H9 (cell line): ENCODE measurements around the gene CHCHD6. TPM values are rescaled to one million over a fixed set of nuclear protein-coding genes. Genes with fewer than 3 reads are reported as not detected.

Experiments
- DNase-seq: peaks from one replicate; pipeline ENCODE4 v3.0.0-alpha.2; 2017
- H2AFZ ChIP-seq: one replicate; pipeline ENCODE4 v1.6.1; 2013; ENCODE audit warnings: mild to moderate bottlenecking, low read length, control low read depth, moderate library complexity
- H2AK5ac ChIP-seq: 2 replicates; pipeline ENCODE4 v1.6.1; 2013; ENCODE audit warnings: low read length, control low read depth, mixed read lengths; ENCODE audit not compliant: insufficient read length
- H2BK120ac ChIP-seq: one replicate; pipeline ENCODE4 v1.6.1; 2013; ENCODE audit warnings: low read depth, mild to moderate bottlenecking, low read length, control low read depth, inconsistent platforms; ENCODE audit not compliant: poor library complexity, severe bottlenecking
- H2BK12ac ChIP-seq: 2 replicates; pipeline ENCODE4 v1.6.1; 2013; ENCODE audit warnings: low read length, control low read depth, mixed read lengths, low read depth; ENCODE audit not compliant: insufficient read length
- H2BK15ac ChIP-seq: 2 replicates; pipeline ENCODE4 v1.6.1; 2013; ENCODE audit warnings: low read depth, low read length, control low read depth
- H2BK20ac ChIP-seq: one replicate; pipeline ENCODE4 v1.6.1; 2013; ENCODE audit warnings: low read depth, mild to moderate bottlenecking, low read length, control low read depth, inconsistent platforms; ENCODE audit not compliant: poor library complexity, severe bottlenecking
- H2BK5ac ChIP-seq: 2 replicates; pipeline ENCODE4 v1.6.1; 2013; ENCODE audit warnings: low read length, control low read depth, mixed read lengths; ENCODE audit not compliant: insufficient read length
- H3K14ac ChIP-seq: 2 replicates; pipeline ENCODE4 v1.6.1; 2013; ENCODE audit warnings: low read length, control low read depth; ENCODE audit not compliant: insufficient read depth
- H3K18ac ChIP-seq: 2 replicates; pipeline ENCODE4 v1.6.1; 2013; ENCODE audit warnings: low read depth, mild to moderate bottlenecking, mixed read lengths, low read length, control low read depth; ENCODE audit not compliant: insufficient read length
- H3K23ac ChIP-seq: 2 replicates; pipeline ENCODE4 v1.6.1; 2013; ENCODE audit warnings: low read length, control low read depth, mixed read lengths, low read depth; ENCODE audit not compliant: insufficient read length
- H3K23me2 ChIP-seq: 2 replicates; pipeline ENCODE4 v1.6.1; 2013; ENCODE audit warnings: low read depth, mild to moderate bottlenecking, mixed read lengths, low read length, control low read depth; ENCODE audit not compliant: insufficient read length, poor library complexity, severe bottlenecking
- H3K27ac ChIP-seq: 2 replicates; pipeline ENCODE4 v1.5.1; 2013; ENCODE audit warnings: low read length, control low read depth, mixed read lengths, low read depth; ENCODE audit not compliant: insufficient read length
- H3K27me3 ChIP-seq: 2 replicates; pipeline ENCODE4 v1.6.1; 2013; ENCODE audit warnings: low read length, control low read depth, inconsistent platforms; ENCODE audit not compliant: insufficient read depth
- H3K4ac ChIP-seq: 2 replicates; pipeline ENCODE4 v1.6.1; 2013; ENCODE audit warnings: low read depth, mild to moderate bottlenecking, control low read depth, inconsistent platforms, low read length, moderate library complexity
- H3K4me1 ChIP-seq: 2 replicates; pipeline ENCODE4 v1.6.1; 2013; ENCODE audit warnings: low read length, control low read depth, inconsistent platforms; ENCODE audit not compliant: insufficient read depth
- H3K4me2 ChIP-seq: 2 replicates; pipeline ENCODE4 v1.6.1; 2013; ENCODE audit warnings: low read length, control low read depth, mixed read lengths; ENCODE audit not compliant: insufficient read length, insufficient read depth
- H3K56ac ChIP-seq: 2 replicates; pipeline ENCODE4 v1.6.1; 2013; ENCODE audit warnings: low read depth, mild to moderate bottlenecking, mixed read lengths, low read length, control low read depth; ENCODE audit not compliant: insufficient read length
- H3K79me1 ChIP-seq: 2 replicates; pipeline ENCODE4 v1.6.1; 2013; ENCODE audit warnings: low read depth, mild to moderate bottlenecking, moderate library complexity, low read length, control low read depth, inconsistent platforms; ENCODE audit not compliant: insufficient read depth, poor library complexity, severe bottlenecking
- H3K79me2 ChIP-seq: 2 replicates; pipeline ENCODE4 v1.6.1; 2013; ENCODE audit warnings: low read length, control low read depth, inconsistent platforms; ENCODE audit not compliant: insufficient read depth
- H3K9ac ChIP-seq: 2 replicates; pipeline ENCODE4 v1.6.1; 2013; ENCODE audit warnings: low read length, control low read depth, mixed read lengths; ENCODE audit not compliant: insufficient read length; ENCODE audit errors: extremely low read depth
- H3K9me3 ChIP-seq: one replicate; pipeline ENCODE4 v1.6.1; 2013; ENCODE audit warnings: low read depth, low read length, inconsistent platforms; ENCODE audit not compliant: control insufficient read depth
- H3T11ph ChIP-seq: one replicate; pipeline ENCODE4 v1.6.1; 2013; ENCODE audit warnings: mild to moderate bottlenecking, low read length, control low read depth, inconsistent platforms
- H4K20me1 ChIP-seq: one replicate; pipeline ENCODE4 v1.6.1; 2013; ENCODE audit not compliant: control insufficient read depth, insufficient read length, insufficient read depth
- H4K5ac ChIP-seq: 2 replicates; pipeline ENCODE4 v1.6.1; 2013; ENCODE audit warnings: low read depth, mild to moderate bottlenecking, mixed read lengths, low read length, control low read depth; ENCODE audit not compliant: insufficient read length
- H4K8ac ChIP-seq: replicated peaks from 2 replicates; pipeline ENCODE4 v1.6.1; 2013; ENCODE audit warnings: low read length, control low read depth, mixed read lengths, low read depth; ENCODE audit not compliant: insufficient read length
- H4K91ac ChIP-seq: 2 replicates; pipeline ENCODE4 v1.6.1; 2013; ENCODE audit warnings: low read depth, mild to moderate bottlenecking, moderate library complexity, mixed read lengths, low read length, control low read depth; ENCODE audit not compliant: insufficient read length
- H3K27ac Mint-ChIP-seq, 3 experiments: 2 replicates in 2 of 3; 3 replicates in 1 of 3; pipeline ENCODE4 v1.8.0; 2020 to 2021; ENCODE audit warnings: mixed read lengths in 3 of 3, mild to moderate bottlenecking in 1 of 3, moderate library complexity in 1 of 3
- H3K27me3 Mint-ChIP-seq: 2 replicates; pipeline ENCODE4 v1.8.0; 2021; ENCODE audit warnings: low read depth, mild to moderate bottlenecking, moderate library complexity, mixed read lengths
- H3K36me3 Mint-ChIP-seq, 3 experiments: 2 replicates in 2 of 3; 3 replicates in 1 of 3; pipeline ENCODE4 v1.8.0; 2020 to 2021; ENCODE audit warnings: low read depth in 3 of 3, mixed read lengths in 3 of 3; ENCODE audit not compliant: insufficient read depth in 1 of 3
- H3K4me1 Mint-ChIP-seq, 2 experiments: 2 replicates each; pipeline ENCODE4 v1.8.0; 2020; ENCODE audit warnings: mixed read lengths in 2 of 2
- H3K4me3 Mint-ChIP-seq, 2 experiments: 2 replicates in 1 of 2; 3 replicates in 1 of 2; pipeline ENCODE4 v1.8.0; 2020 to 2021; ENCODE audit warnings: mild to moderate bottlenecking in 2 of 2, mixed read lengths in 2 of 2, moderate library complexity in 1 of 2
- H3K9me3 Mint-ChIP-seq, 2 experiments: 2 replicates in 1 of 2; 3 replicates in 1 of 2; pipeline ENCODE4 v1.8.0; 2020; ENCODE audit warnings: mild to moderate bottlenecking in 2 of 2, mixed read lengths in 2 of 2, moderate library complexity in 1 of 2
- CTCF ChIP-seq: fragments of 200-600 bp; sonication (generic); conservative IDR thresholded peaks from 3 replicates; pipeline ENCODE4 v1.8.0; 2021; ENCODE audit warnings: antibody characterized with exemption, mild to moderate bottlenecking
- WGBS: extraction: QIAGEN DNeasy Blood & Tissue Kit; methylation state at CpG from one replicate; pipeline ENCODE4 v1.1.7; 2013; ENCODE audit warnings: missing lambda C conversion rate, low lambda C conversion rate, mixed read lengths; ENCODE audit not compliant: insufficient read length; ENCODE audit errors: extremely low coverage; 5-methylcytosine and 5-hydroxymethylcytosine counted together
- total RNA-seq: library from RNA; stranded (reverse); gene quantifications from 2 replicates; pipeline ENCODE4 v1.2.1, GENCODE V29; 2021

Gene CHCHD6
- total RNA-seq, 1 experiment from 2014 or later = 34.2 TPM

DNA sequence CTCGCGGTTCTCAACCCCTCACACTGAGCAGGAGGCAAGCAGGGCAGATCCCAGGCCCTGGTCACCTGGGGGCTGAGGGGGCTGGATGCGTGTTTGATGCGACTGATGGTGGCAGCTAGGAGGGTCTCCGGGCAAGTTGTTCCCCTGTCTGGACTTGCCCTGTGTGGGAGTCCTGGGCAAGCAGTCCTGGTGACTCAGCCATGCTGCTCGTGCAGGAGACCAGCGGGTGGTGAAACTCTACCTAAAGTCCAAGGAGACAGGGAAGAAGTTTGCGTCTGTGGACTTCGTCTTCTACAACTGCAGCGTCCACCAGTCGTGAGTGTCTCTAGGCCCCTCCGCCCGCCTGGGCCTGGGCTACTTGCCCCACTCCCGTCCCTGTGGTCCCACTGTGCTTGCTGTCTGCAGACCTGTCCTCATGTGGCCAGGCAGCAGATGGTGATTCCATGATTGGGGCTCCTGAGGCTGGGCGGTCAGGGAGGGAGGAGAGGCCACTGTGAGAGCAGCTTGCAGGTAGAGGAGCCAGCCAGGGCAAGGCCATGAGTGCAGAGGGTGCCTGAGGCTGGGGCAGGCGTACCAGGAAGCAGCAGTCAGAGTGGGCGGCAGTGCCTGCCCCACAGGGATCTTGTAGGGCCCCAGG lies 301.9 kb downstream of the CHCHD6 start:
- Histone ChIP-seq H4K5ac (no peak overlapping the region), H2AK5ac (no peak overlapping the region), H3K56ac (no peak overlapping the region), H3K27ac (no peak overlapping the region), H3K79me2 (no peaks in the 10 kb centered on the region; the same call in 1 of the 2 replicates), H3K18ac (no peak overlapping the region), H3K23ac (no peak overlapping the region), H3K79me1 (no peaks in the 10 kb centered on the region), H3K9ac (no peak overlapping the region), H2BK5ac (no peak overlapping the region), H2AFZ (no peak overlapping the region), H2BK15ac (no peak overlapping the region), H3K4me2 (no peak overlapping the region), H3K14ac (no peak overlapping the region; the same call in 1 of the 2 replicates), H4K20me1 (peaks cover 2% of the 10 kb centered on the region), H3K27me3 (no peaks in the 10 kb centered on the region), H3K9me3 (no peaks in the 10 kb centered on the region), H2BK12ac (no peak overlapping the region), H4K8ac (no peak overlapping the region), H3K4ac (no peak overlapping the region), H4K91ac (no peak overlapping the region), H3K23me2 (no peaks in the 10 kb centered on the region), H3T11ph (no peak overlapping the region), H2BK120ac (no peak overlapping the region), H2BK20ac (no peak overlapping the region), H3K4me1 (peaks cover 2% of the 10 kb centered on the region; the same call in 1 of the 2 replicates)
- H3K36me3 Mint-ChIP-seq = peaks cover 2 to 23% (median 15%) of the 10 kb centered on the region in 3 experiments; a peak in 6 of 7 replicates
- no peak overlapping the region for H3K4me3 Mint-ChIP-seq
- no peak for DNase-seq
- peaks cover 11 to 22% of the 10 kb centered on the region in 2 experiments for H3K4me1 Mint-ChIP-seq
- no peak for TF ChIP-seq CTCF
- WGBS = no CpG with 5 or more reads among the region's 17 CpGs
- peak overlapping the region in 2 of 3 experiments; percentile 32 to 57; a peak in 2 of 7 replicates for H3K27ac Mint-ChIP-seq
- no peaks in the 10 kb centered on the region for H3K9me3 Mint-ChIP-seq
- no peaks in the 10 kb centered on the region for H3K27me3 Mint-ChIP-seq
